Measurements from ENCODE around the gene TRIP4. TPM values are rescaled to one million over a fixed set of nuclear protein-coding genes. Genes with fewer than 3 reads are reported as not detected.

Gene TRIP4
- polyA plus RNA-seq, 6 donors from 2014 or later, result 23.6 to 32.6 (median 27.2) TPM

- Mint-ChIP-seq H3K27ac (peak overlapping the region in 5 of 6 donors; percentile 15 to 81 (median 54)), H3K27me3 (no peaks in the 10 kb centered on the region), H3K4me3 (peak overlapping the region; percentile 84 to 96 (median 91)), H3K4me1 (peaks cover 39 to 46% (median 45%) of the 10 kb centered on the region in 3 donors), H3K9me3 (no peaks in the 10 kb centered on the region), H3K36me3 (no peaks in the 10 kb centered on the region)
- DNase-seq (no peak), ATAC-seq (ENCODE audit: low read depth in 2 of 2) (no peak)
Observed at GRCh38 chr15:64461721-64462162, 74.1 kb downstream of the TRIP4 start.

DNA sequence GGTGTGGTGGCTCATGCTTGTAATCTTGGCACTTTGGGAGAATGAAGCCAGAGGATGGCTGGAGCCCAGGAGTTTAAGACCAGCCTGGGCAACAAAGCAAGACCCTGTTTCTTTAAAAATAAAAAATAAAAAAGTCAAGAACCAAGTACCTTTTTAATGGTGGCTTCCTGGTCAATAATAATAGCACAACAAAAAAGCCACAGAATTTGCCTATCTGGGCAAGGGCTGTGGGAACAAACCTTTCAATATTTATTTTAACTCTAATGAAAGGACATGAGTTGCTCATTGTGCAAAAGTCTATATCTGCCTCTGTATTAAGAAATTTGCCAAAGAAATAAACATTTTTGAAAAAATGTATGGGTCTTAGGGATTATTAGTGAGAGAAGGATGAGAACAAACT lies 74.9 kb downstream of the TRIP4 start:
- Mint-ChIP-seq H3K4me1 (peaks cover 44 to 47% (median 45%) of the 10 kb centered on the region in 3 donors), H3K36me3 (no peaks in the 10 kb centered on the region), H3K9me3 (no peaks in the 10 kb centered on the region), H3K4me3 (peak overlapping the region in 5 of 8 donors; percentile 12 to 90 (median 84)), H3K27me3 (no peaks in the 10 kb centered on the region), H3K27ac (peak overlapping the region in 1 of 6 donors; percentile 79)
- DNase-seq (no peak), ATAC-seq (ENCODE audit: low read depth in 2 of 2) (no peak)

DNA sequence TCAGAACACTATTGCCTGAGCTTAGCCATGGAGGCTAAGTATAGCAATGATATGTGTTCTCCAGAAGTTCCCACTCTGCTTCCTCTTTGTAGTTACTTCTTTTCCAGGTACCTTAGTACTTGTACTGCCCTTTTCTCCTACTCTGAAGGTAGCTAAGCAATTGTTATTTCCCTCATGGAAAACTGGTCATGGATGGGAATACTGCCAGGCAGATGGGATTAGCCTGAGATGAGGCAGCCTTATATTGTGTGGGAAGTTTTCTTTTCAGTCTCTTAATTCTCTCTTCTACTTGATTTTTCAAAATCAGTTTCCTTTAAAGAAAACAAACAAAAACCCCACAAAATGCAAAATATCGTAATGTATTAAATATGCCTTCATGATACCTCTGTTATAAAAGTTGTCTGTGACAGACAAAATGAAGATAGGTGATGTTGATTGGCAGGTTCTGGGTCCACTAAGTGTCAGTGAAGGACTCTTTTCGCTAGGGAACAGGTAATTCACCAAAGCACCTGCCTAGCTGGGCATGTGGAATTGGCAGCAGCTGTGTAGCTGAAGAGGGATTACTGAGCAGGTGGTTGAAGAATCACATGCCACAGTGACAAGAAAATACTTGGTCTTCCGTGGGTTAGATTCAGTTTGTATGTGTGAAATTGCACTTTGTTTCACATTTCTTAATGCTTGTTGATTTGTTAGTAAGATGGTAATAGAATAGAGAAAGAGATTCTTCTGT lies 76.8 kb downstream of the TRIP4 start:
- DNase-seq (no peak), ATAC-seq (ENCODE audit: low read depth in 2 of 2) (no peak)
- no peaks in the 10 kb centered on the region for H3K36me3 Mint-ChIP-seq
- peak overlapping the region in 1 of 8 donors; percentile 68 for H3K4me3 Mint-ChIP-seq
- H3K27me3 Mint-ChIP-seq, result no peaks in the 10 kb centered on the region
- H3K4me1 Mint-ChIP-seq, result peaks cover 42 to 52% (median 48%) of the 10 kb centered on the region in 3 donors
- peak overlapping the region in 1 of 6 donors; percentile 82 for H3K27ac Mint-ChIP-seq
- H3K9me3 Mint-ChIP-seq, result no peaks in the 10 kb centered on the region

DNA sequence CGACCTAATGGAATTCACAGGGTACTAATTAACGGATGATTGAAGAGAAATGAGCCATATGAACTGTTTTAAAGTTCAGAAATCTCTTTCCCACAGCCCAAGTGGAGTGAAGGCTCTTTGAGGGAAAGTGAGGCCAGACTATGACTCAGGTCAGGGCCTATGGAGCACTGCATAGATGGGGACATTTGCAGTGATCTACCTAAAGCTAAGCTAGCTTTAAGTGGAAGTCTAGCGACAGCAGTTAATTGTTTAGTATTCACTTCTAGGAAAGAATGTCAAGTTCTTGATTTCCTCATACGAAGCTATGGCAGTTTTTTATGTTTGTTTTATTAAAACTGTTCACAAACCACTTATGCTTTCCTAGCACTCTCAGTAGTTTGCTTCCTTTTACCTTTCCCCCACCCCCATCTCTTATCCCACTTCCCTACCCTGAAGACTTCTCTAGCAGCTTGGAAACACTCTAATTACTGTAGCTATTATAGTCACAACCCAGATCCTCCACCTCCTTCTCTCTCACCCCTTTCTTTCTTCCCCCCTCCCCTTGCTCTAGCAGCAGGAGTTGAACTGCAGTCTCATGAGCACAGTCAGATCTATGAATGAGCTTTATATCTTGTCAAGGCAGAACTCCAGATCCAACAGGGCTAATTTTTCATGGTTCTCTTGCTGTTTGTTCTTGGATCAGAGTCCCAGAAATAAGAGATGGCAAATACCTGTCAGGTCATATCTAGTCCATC lies 78.9 kb downstream of the TRIP4 start:
- ATAC-seq (ENCODE audit: low read depth in 2 of 2) (no peak), DNase-seq (no peak)
- Mint-ChIP-seq H3K4me3 (no peak overlapping the region), H3K27me3 (no peaks in the 10 kb centered on the region), H3K36me3 (no peaks in the 10 kb centered on the region), H3K27ac (peak overlapping the region in 3 of 6 donors; percentile 6 to 74 (median 55)), H3K4me1 (peaks cover 30 to 39% (median 35%) of the 10 kb centered on the region in 3 donors), H3K9me3 (no peaks in the 10 kb centered on the region)

DNA sequence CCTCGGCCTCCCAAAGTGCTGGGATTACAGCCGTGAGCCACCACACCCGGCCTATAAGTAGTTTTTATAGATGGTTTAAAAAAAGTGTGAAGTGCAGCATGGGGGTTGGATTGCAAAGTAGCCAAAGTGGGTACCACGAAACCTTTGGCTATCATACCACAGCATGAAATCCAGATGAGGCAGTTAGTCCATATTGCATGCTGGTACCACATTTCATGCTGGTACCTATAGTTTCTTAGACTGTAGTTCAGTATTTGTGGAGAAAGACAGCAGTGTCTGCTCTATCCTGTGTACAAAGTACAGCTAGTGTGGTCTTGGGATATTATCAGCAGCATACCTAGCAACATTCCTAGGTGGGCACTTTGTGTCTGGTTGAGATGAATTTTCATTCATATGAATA lies 84.5 kb downstream of the TRIP4 start:
- Mint-ChIP-seq H3K4me3 (no peak overlapping the region), H3K27ac (peak overlapping the region in 1 of 6 donors; percentile 82), H3K27me3 (no peaks in the 10 kb centered on the region), H3K36me3 (peaks cover 0 to 5% of the 10 kb centered on the region in 2 donors), H3K4me1 (peaks cover 13 to 24% (median 16%) of the 10 kb centered on the region in 3 donors), H3K9me3 (no peaks in the 10 kb centered on the region)
- ATAC-seq (ENCODE audit: low read depth in 2 of 2) (no peak), DNase-seq (no peak)

DNA sequence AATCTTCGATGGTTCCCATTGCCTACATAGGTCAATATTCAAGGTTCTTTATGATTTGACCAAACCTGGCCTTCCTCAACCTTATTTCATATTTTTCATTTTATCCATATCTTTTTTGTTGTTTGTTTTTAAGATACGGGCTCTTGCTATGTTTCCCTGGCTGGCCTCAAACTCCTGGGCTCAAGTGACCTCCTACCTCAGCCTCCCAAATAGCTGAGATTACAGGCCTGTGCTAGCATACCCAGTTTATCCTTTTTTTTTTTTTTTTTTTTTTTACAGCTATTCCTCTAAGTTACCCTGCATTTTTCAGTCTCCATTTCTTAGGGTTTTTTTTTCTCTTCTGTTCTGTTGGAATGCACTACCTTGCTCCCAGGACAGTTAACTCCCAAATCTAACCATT lies 87.2 kb downstream of the TRIP4 start:
- Mint-ChIP-seq H3K36me3 (peaks cover 0 to 5% of the 10 kb centered on the region in 2 donors), H3K9me3 (no peaks in the 10 kb centered on the region), H3K4me3 (no peak overlapping the region), H3K27me3 (no peaks in the 10 kb centered on the region), H3K27ac (peak overlapping the region in 1 of 6 donors; percentile 94), H3K4me1 (peaks cover 14 to 19% (median 16%) of the 10 kb centered on the region in 3 donors)
- DNase-seq (no peak), ATAC-seq (ENCODE audit: low read depth in 2 of 2) (no peak)

GRCh38 chr15:64476550-64476949 lies 88.9 kb downstream of the TRIP4 start:
- no peak for DNase-seq
- Mint-ChIP-seq H3K36me3 (peaks cover 0 to 5% of the 10 kb centered on the region in 2 donors), H3K4me3 (no peak overlapping the region), H3K4me1 (peaks cover 19 to 24% (median 21%) of the 10 kb centered on the region in 3 donors), H3K27me3 (no peaks in the 10 kb centered on the region), H3K9me3 (no peaks in the 10 kb centered on the region), H3K27ac (peak overlapping the region in 1 of 6 donors; percentile 31)
- peak; percentile 20 to 44 for ATAC-seq (ENCODE audit: low read depth in 2 of 2)

DNA sequence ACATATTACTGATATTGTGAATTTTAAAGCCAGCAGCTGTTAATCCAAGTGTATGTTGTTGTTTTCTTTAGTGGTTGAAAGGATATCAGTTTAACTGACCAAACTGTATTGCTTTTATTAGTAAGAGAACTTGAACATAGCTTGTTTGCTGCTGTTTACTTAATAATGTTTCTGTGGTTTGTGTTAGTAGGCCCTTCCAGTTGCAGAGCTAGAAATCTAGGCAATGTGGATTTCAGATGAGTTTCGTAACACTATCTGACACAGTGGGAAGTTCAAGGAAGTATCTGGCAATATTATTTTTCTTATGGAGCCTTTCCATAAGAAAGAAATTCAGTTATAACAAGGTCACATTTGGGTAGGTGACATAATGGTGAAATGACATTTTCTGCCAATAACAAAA lies 91.2 kb downstream of the TRIP4 start:
- DNase-seq, result no peak
- Mint-ChIP-seq H3K9me3 (no peaks in the 10 kb centered on the region), H3K27ac (no peak overlapping the region), H3K4me1 (peaks cover 19 to 25% (median 21%) of the 10 kb centered on the region in 3 donors), H3K4me3 (no peak overlapping the region), H3K36me3 (peaks cover 0 to 5% of the 10 kb centered on the region in 2 donors), H3K27me3 (no peaks in the 10 kb centered on the region)
- ATAC-seq (ENCODE audit: low read depth in 2 of 2), result no peak

GRCh38 chr15:64480891-64481290 lies 93.3 kb downstream of the TRIP4 start:
- ATAC-seq (ENCODE audit: low read depth in 2 of 2) (no peak), DNase-seq (no peak)
- peaks cover 15 to 22% (median 19%) of the 10 kb centered on the region in 3 donors for H3K4me1 Mint-ChIP-seq
- H3K4me3 Mint-ChIP-seq, result no peak overlapping the region
- H3K27me3 Mint-ChIP-seq, result no peaks in the 10 kb centered on the region
- no peaks in the 10 kb centered on the region for H3K9me3 Mint-ChIP-seq
- no peaks in the 10 kb centered on the region for H3K36me3 Mint-ChIP-seq
- H3K27ac Mint-ChIP-seq, result no peak overlapping the region

DNA sequence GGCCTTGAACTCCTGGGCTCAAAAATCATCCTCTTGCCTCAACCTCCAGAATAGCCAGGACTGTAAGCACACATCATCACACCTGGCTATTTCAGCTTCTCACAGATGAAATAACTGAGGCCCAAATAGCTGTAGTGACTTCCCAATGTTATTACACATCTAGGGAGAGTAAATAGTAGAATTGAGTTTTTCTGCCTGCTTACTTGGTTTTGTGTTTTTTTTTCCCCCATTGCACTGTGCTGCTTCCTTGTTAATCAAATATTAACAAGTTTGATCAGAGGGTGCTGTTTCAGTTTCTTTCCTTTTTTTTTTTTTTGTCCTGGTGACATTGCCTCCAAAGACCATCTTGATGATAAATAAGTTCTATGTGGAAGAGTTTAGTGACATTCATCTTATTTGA lies 96.1 kb downstream of the TRIP4 start:
- Mint-ChIP-seq H3K36me3 (peaks cover 0 to 8% of the 10 kb centered on the region in 2 donors), H3K9me3 (no peaks in the 10 kb centered on the region), H3K4me1 (peaks cover 0 to 9% (median 7%) of the 10 kb centered on the region in 3 donors), H3K4me3 (no peak overlapping the region), H3K27me3 (no peaks in the 10 kb centered on the region), H3K27ac (no peak overlapping the region)
- DNase-seq (no peak), ATAC-seq (ENCODE audit: low read depth in 2 of 2) (no peak)

DNA sequence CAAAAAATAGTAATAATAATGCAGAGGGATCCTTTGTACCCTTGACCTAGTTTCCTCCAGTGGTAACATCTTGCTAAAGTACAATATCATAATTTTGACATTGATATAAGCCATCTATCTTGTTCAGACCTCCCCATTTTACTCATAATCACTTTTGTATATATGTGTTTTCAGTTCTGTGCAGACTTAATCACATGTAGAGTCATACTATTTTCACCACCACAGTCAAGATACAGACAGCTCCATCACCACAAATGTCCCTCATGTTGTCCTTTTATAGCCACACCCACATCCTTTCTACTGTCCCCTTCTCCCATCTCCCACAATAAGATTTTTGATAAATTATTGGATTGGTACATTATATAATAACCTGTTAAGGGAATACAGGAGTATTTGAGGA lies 98.2 kb downstream of the TRIP4 start:
- DNase-seq (no peak), ATAC-seq (ENCODE audit: low read depth in 2 of 2) (no peak)
- H3K27me3 Mint-ChIP-seq, result no peaks in the 10 kb centered on the region
- H3K36me3 Mint-ChIP-seq, result peaks cover 0 to 11% of the 10 kb centered on the region in 2 donors
- H3K9me3 Mint-ChIP-seq, result no peaks in the 10 kb centered on the region
- peak overlapping the region in 1 of 6 donors; percentile 54 for H3K27ac Mint-ChIP-seq
- H3K4me3 Mint-ChIP-seq, result no peak overlapping the region
- peaks cover 0 to 4% (median 3%) of the 10 kb centered on the region in 3 donors for H3K4me1 Mint-ChIP-seq

- DNase-seq, result no peak
- H3K36me3 Mint-ChIP-seq, result peaks cover 0 to 14% of the 10 kb centered on the region in 2 donors
- no peak for ATAC-seq (ENCODE audit: low read depth in 2 of 2)
- no peaks in the 10 kb centered on the region for H3K27me3 Mint-ChIP-seq
- no peaks in the 10 kb centered on the region for H3K9me3 Mint-ChIP-seq
- H3K4me3 Mint-ChIP-seq, result no peak overlapping the region
- peak overlapping the region in 1 of 6 donors; percentile 61 for H3K27ac Mint-ChIP-seq
- H3K4me1 Mint-ChIP-seq, result peaks cover 0 to 5% (median 0%) of the 10 kb centered on the region in 3 donors
Observed at GRCh38 chr15:64490598-64491259, 103.1 kb downstream of the TRIP4 start.

- Mint-ChIP-seq H3K4me3 (no peak overlapping the region), H3K36me3 (peaks cover 0 to 8% of the 10 kb centered on the region in 2 donors), H3K4me1 (peaks cover 0 to 5% (median 0%) of the 10 kb centered on the region in 3 donors), H3K9me3 (no peaks in the 10 kb centered on the region), H3K27ac (peak overlapping the region in 1 of 6 donors; percentile 29), H3K27me3 (no peaks in the 10 kb centered on the region)
- DNase-seq, result no peak
- no peak for ATAC-seq (ENCODE audit: low read depth in 2 of 2)
Observed at GRCh38 chr15:64493641-64494040, 106.0 kb downstream of the TRIP4 start.

Data from naive B cell (primary cell).